ENCODE data around the gene KIF6. TPM values are rescaled to one million over a fixed set of nuclear protein-coding genes. Genes with fewer than 3 reads are reported as not detected.

The KIF6 gene
- total RNA-seq, 4 donors from 2014 or later, result 0.40 to 1.3 (median 0.80) TPM

GRCh38 chr6:39657355-39658135 lies 67.7 kb downstream of the KIF6 start:
- Histone ChIP-seq H3K36me3 (no peaks in the 10 kb centered on the region), H3K4me3 (replicated peaks in 1 of 3) (no peak overlapping the region), H3K27ac (no peak overlapping the region), H3K27me3 (no peaks in the 10 kb centered on the region), H3K9me3 (no peaks in the 10 kb centered on the region), H3K4me1 (no peaks in the 10 kb centered on the region)
- DNase-seq, result no peak
- intact Hi-C loops (cut with DNase I), result no loop called here
- no peak for TF ChIP-seq POLR2A (IDR thresholded peaks at IDR 0.05)
- TF ChIP-seq CTCF (IDR thresholded peaks at IDR 0.05), result no peak
- WGBS, 2 donors, result 88 to 94% methylated on average over 2 of the region's 2 CpGs

- no peak for DNase-seq
- 93 to 96% methylated on average over 1 of the region's 1 CpG for WGBS, 2 donors
- no peaks in the 10 kb centered on the region for H3K9me3 ChIP-seq
- no peaks in the 10 kb centered on the region for H3K4me1 ChIP-seq
- H3K4me3 ChIP-seq (replicated peaks in 1 of 3), result no peak overlapping the region
- H3K36me3 ChIP-seq, result no peaks in the 10 kb centered on the region
- TF ChIP-seq POLR2A (IDR thresholded peaks at IDR 0.05) (no peak), CTCF (IDR thresholded peaks at IDR 0.05) (no peak)
- no peak overlapping the region for H3K27ac ChIP-seq
- intact Hi-C loops (cut with DNase I), result no loop called here
- no peaks in the 10 kb centered on the region for H3K27me3 ChIP-seq
Observed at GRCh38 chr6:39654121-39654520, 71.1 kb downstream of the KIF6 start.

- TF ChIP-seq POLR2A (IDR thresholded peaks at IDR 0.05), result no peak
- no peak for TF ChIP-seq CTCF (IDR thresholded peaks at IDR 0.05)
Observed at GRCh38 chr6:39653612-39654011, 71.6 kb downstream of the KIF6 start.

GRCh38 chr6:39649996-39650395 lies 75.2 kb downstream of the KIF6 start:
- TF ChIP-seq CTCF (IDR thresholded peaks at IDR 0.05) (no peak), POLR2A (IDR thresholded peaks at IDR 0.05) (no peak)
- intact Hi-C loops (cut with DNase I), result no loop called here
- no peak overlapping the region for H3K4me3 ChIP-seq (replicated peaks in 1 of 3)
- no peak for DNase-seq
- H3K27ac ChIP-seq, result no peak overlapping the region
- H3K36me3 ChIP-seq, result no peaks in the 10 kb centered on the region
- no peaks in the 10 kb centered on the region for H3K4me1 ChIP-seq
- H3K27me3 ChIP-seq, result no peaks in the 10 kb centered on the region
- no peaks in the 10 kb centered on the region for H3K9me3 ChIP-seq
- 28 to 45% methylated on average over 2 of the region's 2 CpGs for WGBS, 2 donors

More at GRCh38 chr6:39653612-39654011, 71.6 kb downstream of the KIF6 start:
- Histone ChIP-seq H3K27ac (no peak overlapping the region), H3K4me1 (no peaks in the 10 kb centered on the region), H3K4me3 (replicated peaks in 1 of 3) (no peak overlapping the region), H3K9me3 (no peaks in the 10 kb centered on the region), H3K27me3 (no peaks in the 10 kb centered on the region), H3K36me3 (no peaks in the 10 kb centered on the region)
- DNase-seq, result no peak
- 45 to 50% methylated on average over 2 of the region's 2 CpGs for WGBS, 2 donors
- intact Hi-C loops (cut with DNase I), result no loop called here

- no peak for DNase-seq
- TF ChIP-seq POLR2A (IDR thresholded peaks at IDR 0.05) (no peak), CTCF (IDR thresholded peaks at IDR 0.05) (no peak)
- 67 to 73% methylated on average over 5 of the region's 5 CpGs for WGBS, 2 donors
- H3K4me1 ChIP-seq, result no peaks in the 10 kb centered on the region
- no peak overlapping the region for H3K4me3 ChIP-seq (replicated peaks in 1 of 3)
- no peak overlapping the region for H3K27ac ChIP-seq
- H3K36me3 ChIP-seq, result no peaks in the 10 kb centered on the region
- H3K27me3 ChIP-seq, result no peaks in the 10 kb centered on the region
- intact Hi-C loops (cut with DNase I), result no loop called here
- H3K9me3 ChIP-seq, result no peaks in the 10 kb centered on the region
Observed at GRCh38 chr6:39646751-39647420, 78.3 kb downstream of the KIF6 start.
